NB4 (cell line): ENCODE measurements around the gene LIMK2.
"Not testable (repeated sequence)": the region's sequence is repeated elsewhere in the genome, so short reads cannot be mapped to it uniquely, and the experiment has no call there.

Experiments
- CTCF ChIP-seq: IDR thresholded peaks from one replicate; pipeline ENCODE4 v1.5.1; 2012; ENCODE audit warnings: low read depth, low read length
- MYC ChIP-seq: IDR thresholded peaks from 2 replicates; pipeline ENCODE4 v1.6.1; 2011; ENCODE audit warnings: low read depth, low read length
- POLR2A ChIP-seq: IDR thresholded peaks from 2 replicates; pipeline ENCODE4 v1.6.1; 2011; ENCODE audit warnings: mild to moderate bottlenecking; ENCODE audit not compliant: insufficient read length; ENCODE audit errors: extremely low read depth

GRCh38 chr22:31245998-31246397, 33.9 kb downstream of the LIMK2 start:
- TF ChIP-seq MYC, CTCF, POLR2A: not testable (repeated sequence)
